Measurements from ENCODE around the gene PRMT7.

Gene PRMT7

DNA sequence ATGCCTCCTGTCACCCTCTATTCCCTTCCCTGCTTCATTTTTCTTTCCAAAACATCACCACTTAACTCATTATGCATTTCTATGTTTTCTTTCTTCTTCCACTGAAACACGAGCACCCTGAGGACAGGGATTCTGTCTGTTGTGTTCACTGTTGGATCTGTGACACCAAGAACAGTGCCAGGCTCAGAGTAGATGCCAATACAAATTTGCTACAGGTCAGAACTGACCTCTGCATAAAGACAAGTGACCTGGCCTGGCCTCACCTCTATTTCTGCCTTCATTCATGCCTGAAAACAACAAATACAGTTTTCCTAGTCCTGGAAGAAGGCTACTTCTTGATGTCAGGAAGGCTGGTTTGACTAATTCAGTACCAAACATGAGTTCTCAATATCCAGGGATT lies 92.4 kb downstream of the PRMT7 start:
- DNase-seq (ENCODE audit: low read depth): no peak
- no peak overlapping the region for H3K4me3 ChIP-seq (ENCODE audit: low read depth, low read length)
- TF ChIP-seq CTCF (IDR thresholded peaks at IDR 0.05; ENCODE audit: low read depth, low read length, missing control alignments): no peak
- in situ Hi-C loops (cut with HindIII; ENCODE audit: low sequenced_read_pairs): no loop called here

GRCh38 chr16:68403704-68404103 lies 92.9 kb downstream of the PRMT7 start:
- in situ Hi-C loops (cut with HindIII; ENCODE audit: low sequenced_read_pairs): no loop called here
- TF ChIP-seq CTCF (IDR thresholded peaks at IDR 0.05; ENCODE audit: low read depth, low read length, missing control alignments): no peak
- H3K4me3 ChIP-seq (ENCODE audit: low read depth, low read length): no peak overlapping the region
- DNase-seq (ENCODE audit: low read depth): no peak

DNA sequence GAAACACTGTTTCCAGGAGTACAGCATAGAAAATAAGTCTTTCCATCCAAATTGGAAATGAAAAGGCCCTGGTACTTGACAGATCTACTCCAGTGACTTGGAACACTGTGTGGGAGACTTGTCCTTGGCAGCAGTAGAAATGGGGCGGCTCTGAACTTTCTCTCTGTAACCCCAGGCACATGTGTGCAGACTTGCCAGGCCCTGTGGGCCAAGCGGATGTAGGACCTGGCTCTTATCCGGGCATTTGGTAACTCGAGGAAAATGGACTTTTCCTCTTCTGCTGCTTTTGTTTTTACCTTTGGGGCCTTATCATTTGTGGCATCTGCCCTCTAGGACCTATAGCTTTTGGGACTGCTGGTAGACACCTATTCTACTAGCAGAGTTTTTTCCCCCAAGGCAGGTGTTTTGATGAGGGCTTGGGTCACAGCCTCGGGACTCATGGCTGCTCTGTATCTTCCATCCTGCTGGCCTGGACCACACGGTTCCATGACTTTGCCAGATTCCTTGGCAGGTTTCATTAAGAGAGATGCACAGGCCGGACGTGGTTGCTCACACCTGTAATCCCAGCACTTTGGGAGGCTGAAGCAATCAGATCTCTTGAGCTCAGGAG lies 94.0 kb downstream of the PRMT7 start:
- TF ChIP-seq CTCF (IDR thresholded peaks at IDR 0.05; ENCODE audit: low read depth, low read length, missing control alignments): no peak
- H3K4me3 ChIP-seq (ENCODE audit: low read depth, low read length): no peak overlapping the region
- in situ Hi-C loops (cut with HindIII; ENCODE audit: low sequenced_read_pairs): no loop called here
- DNase-seq (ENCODE audit: low read depth): no peak

- H3K4me3 ChIP-seq (ENCODE audit: low read depth, low read length): no peak overlapping the region
- TF ChIP-seq CTCF (IDR thresholded peaks at IDR 0.05; ENCODE audit: low read depth, low read length, missing control alignments): no peak
These were observed 95.8 kb downstream of the PRMT7 start for GRCh38 chr16:68406458-68407152.

More at GRCh38 chr16:68406458-68407152, 95.8 kb downstream of the PRMT7 start:
- in situ Hi-C loops (cut with HindIII; ENCODE audit: low sequenced_read_pairs): no loop called here
- DNase-seq (ENCODE audit: low read depth): no peak
